Right lobe of liver (tissue), 4 donors: ENCODE results near the gene NUP43.

Source experiments
- POLR2A ChIP-seq: fragments of 450-650 bp; IDR thresholded peaks from one replicate; pipeline ENCODE4 v1.6.1; 2017; ENCODE audit warnings: antibody characterized with exemption, mild to moderate bottlenecking
- TF ChIP-seq, protein P1 (sequence below), 4 donors: fragments of 200-600 bp in 3 of 4; fragments of 450-650 bp in 1 of 4; IDR thresholded peaks; one replicate each; pipeline versions ENCODE4 v1.5.1 to v1.8.0; 2016 to 2022; ENCODE audit warnings: antibody characterized with exemption in 4 of 4, mild to moderate bottlenecking in 2 of 4
- donor health status: DM: no; HTN: no; CAD: no.
- donor health status: DM: no; HTN: no; CAD: no.
- donor health status: DM: no; HTN: yes; CAD: no.

DNA sequence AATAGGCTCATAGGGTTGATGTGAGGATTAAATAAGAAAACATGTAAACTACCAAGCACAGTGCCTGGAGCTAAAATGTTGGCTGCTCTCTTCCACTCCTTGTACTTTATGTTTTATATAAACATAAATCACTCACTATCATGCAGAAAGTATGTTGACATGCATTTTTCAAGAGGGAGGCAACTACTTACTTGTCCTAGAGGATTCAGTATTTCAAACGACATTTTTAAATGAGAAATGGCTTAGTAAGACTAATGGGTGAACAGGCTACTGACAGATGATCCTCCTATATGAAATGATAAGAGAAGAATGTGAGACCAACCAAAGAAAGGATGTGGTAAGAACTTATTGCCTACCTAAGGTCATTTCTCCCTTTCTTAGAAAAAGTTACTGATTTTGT is 49.4 kb downstream of the NUP43 start:
- TF ChIP-seq, protein P1, sequence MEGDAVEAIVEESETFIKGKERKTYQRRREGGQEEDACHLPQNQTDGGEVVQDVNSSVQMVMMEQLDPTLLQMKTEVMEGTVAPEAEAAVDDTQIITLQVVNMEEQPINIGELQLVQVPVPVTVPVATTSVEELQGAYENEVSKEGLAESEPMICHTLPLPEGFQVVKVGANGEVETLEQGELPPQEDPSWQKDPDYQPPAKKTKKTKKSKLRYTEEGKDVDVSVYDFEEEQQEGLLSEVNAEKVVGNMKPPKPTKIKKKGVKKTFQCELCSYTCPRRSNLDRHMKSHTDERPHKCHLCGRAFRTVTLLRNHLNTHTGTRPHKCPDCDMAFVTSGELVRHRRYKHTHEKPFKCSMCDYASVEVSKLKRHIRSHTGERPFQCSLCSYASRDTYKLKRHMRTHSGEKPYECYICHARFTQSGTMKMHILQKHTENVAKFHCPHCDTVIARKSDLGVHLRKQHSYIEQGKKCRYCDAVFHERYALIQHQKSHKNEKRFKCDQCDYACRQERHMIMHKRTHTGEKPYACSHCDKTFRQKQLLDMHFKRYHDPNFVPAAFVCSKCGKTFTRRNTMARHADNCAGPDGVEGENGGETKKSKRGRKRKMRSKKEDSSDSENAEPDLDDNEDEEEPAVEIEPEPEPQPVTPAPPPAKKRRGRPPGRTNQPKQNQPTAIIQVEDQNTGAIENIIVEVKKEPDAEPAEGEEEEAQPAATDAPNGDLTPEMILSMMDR (IDR thresholded peaks at IDR 0.05), result no peak
- TF ChIP-seq POLR2A, result no peak
